GM12878 (cell line): Measurements from ENCODE around the gene CTNNA3. TPM values are rescaled to one million over a fixed set of nuclear protein-coding genes. Genes with fewer than 3 reads are reported as not detected.

ENCODE experiments used
- ATAC-seq: fragments of 200-7000 bp; cut with Tn5 transposase; 3 replicates; pipeline ENCODE4 v1.9.1; 2020; ENCODE audit warnings: mild to moderate bottlenecking, moderate library complexity
- BruUV-seq: library from RNA; stranded (reverse); fragments of 400-500 nt; replicated peaks from 2 replicates; lab custom pipeline; 2021; lab: Mats Ljungman, UMichigan
- CTCF ChIA-PET: fragments of 300-600 bp; sonication (Branson Sonifier 250); formaldehyde crosslinking; extraction: SDS; loops from one replicate; lab custom pipeline; 2021; ENCODE audit warnings: inconsistent platforms; lab: Yijun Ruan, JAX
- POLR2A ChIA-PET: fragments of 350-600 bp; formaldehyde crosslinking; extraction: SDS; loops from one replicate; lab custom pipeline; 2021; ENCODE audit warnings: inconsistent platforms; lab: Charles Lee
- RAD21 ChIA-PET: fragments of 300-600 bp; sonication (Branson Sonifier 250); formaldehyde crosslinking; loops from one replicate; lab custom pipeline; 2023; ENCODE audit warnings: antibody characterized with exemption; ENCODE audit not compliant: unreplicated experiment; lab: Charles Lee
- SMC1A ChIA-PET: fragments of 300-600 bp; sonication (Branson Sonifier 250); formaldehyde crosslinking; loops from one replicate; lab custom pipeline; 2023; ENCODE audit not compliant: unreplicated experiment, uncharacterized antibody; lab: Charles Lee
- DNase-seq: peaks from one replicate; pipeline ENCODE4 v3.0.0-alpha.2; 2011; ENCODE audit warnings: low read depth, low spot score
- FAIRE-seq: peaks from 3 replicates; lab custom pipeline; 2011; peaks lifted over from hg19 to GRCh38; lab: Jason Lieb, UNC
- H2AFZ ChIP-seq: 2 replicates; pipeline ENCODE4 v1.6.0; 2011; ENCODE audit warnings: low read depth, low read length, control low read depth; ENCODE audit not compliant: control insufficient read depth
- H3K27ac ChIP-seq: 2 replicates; pipeline ENCODE4 v1.5.1; 2011; ENCODE audit warnings: control low read depth; ENCODE audit not compliant: control insufficient read depth, insufficient read depth
- H3K27me3 ChIP-seq, 2 experiments: replicated peaks in 1 of 2; 2 replicates each; pipeline versions ENCODE4 v1.6.0 to v1.6.1; 2011; ENCODE audit warnings: low read length in 1 of 2; ENCODE audit not compliant: control insufficient read depth in 2 of 2, insufficient read depth in 2 of 2
- H3K36me3 ChIP-seq, 2 experiments: 2 replicates each; pipeline ENCODE4 v1.5.1; 2011; ENCODE audit warnings: low read length in 1 of 2; ENCODE audit not compliant: control insufficient read depth in 2 of 2, insufficient read depth in 2 of 2
- H3K4me1 ChIP-seq: 2 replicates; pipeline ENCODE4 v1.6.1; 2011; ENCODE audit warnings: mild to moderate bottlenecking, low read length, moderate library complexity, mixed read lengths; ENCODE audit not compliant: control insufficient read depth, insufficient read depth
- H3K4me2 ChIP-seq: 2 replicates; pipeline ENCODE4 v1.6.0; 2011; ENCODE audit warnings: control low read depth; ENCODE audit not compliant: control insufficient read depth, insufficient read depth
- H3K4me3 ChIP-seq: fragments of 200-600 bp; sonication (generic); 2 replicates; pipeline ENCODE4 v1.5.1; 2016
- H3K79me2 ChIP-seq: 2 replicates; pipeline ENCODE4 v1.6.0; 2011; ENCODE audit warnings: low read length; ENCODE audit not compliant: control insufficient read depth, insufficient read depth
- H3K9ac ChIP-seq: 2 replicates; pipeline ENCODE4 v1.8.0; 2011; ENCODE audit warnings: low read length, control low read depth, mixed read lengths; ENCODE audit not compliant: control insufficient read depth, insufficient read depth
- H3K9me3 ChIP-seq: replicated peaks from 3 replicates; pipeline ENCODE4 v1.5.1; 2011; ENCODE audit warnings: mild to moderate bottlenecking, low read length; ENCODE audit not compliant: control insufficient read depth, insufficient read depth
- H4K20me1 ChIP-seq: 2 replicates; pipeline ENCODE4 v1.6.0; 2011; ENCODE audit not compliant: control insufficient read depth, insufficient read depth
- CBX3 ChIP-seq: fragments of 200-600 bp; sonication (generic); IDR thresholded peaks from 2 replicates; pipeline ENCODE4 v1.6.1; 2016; ENCODE audit warnings: low read depth, borderline replicate concordance
- GABPA ChIP-seq: IDR thresholded peaks from 2 replicates; pipeline ENCODE4 v1.6.1; 2014; ENCODE audit warnings: antibody characterized with exemption, low read depth, mild to moderate bottlenecking, inconsistent platforms
- LARP7 ChIP-seq: fragments of 450-650 bp; IDR thresholded peaks from 2 replicates; pipeline ENCODE4 v1.6.1; 2017; ENCODE audit warnings: mild to moderate bottlenecking
- MEF2A ChIP-seq: IDR thresholded peaks from 2 replicates; pipeline ENCODE4 v1.6.1; 2011; ENCODE audit warnings: low read depth, mild to moderate bottlenecking, low read length, moderate library complexity; ENCODE audit not compliant: insufficient read depth
- MXI1 ChIP-seq: fragments of 150-350 bp; IDR thresholded peaks from 2 replicates; pipeline ENCODE4 v1.6.1; 2011; ENCODE audit warnings: low read depth, mild to moderate bottlenecking, inconsistent platforms, low read length, improper control_type of control experiment
- PAX8 ChIP-seq: fragments of 450-650 bp; IDR thresholded peaks from 2 replicates; pipeline ENCODE4 v1.6.1; 2017; ENCODE audit warnings: mild to moderate bottlenecking, moderate library complexity
- SMAD5 ChIP-seq: IDR thresholded peaks from 2 replicates; pipeline ENCODE4 v1.6.1; 2016; ENCODE audit warnings: antibody characterized with exemption, low read depth
- SRF ChIP-seq, 2 experiments: IDR thresholded peaks; 2 replicates each; pipeline ENCODE4 v1.6.1; 2011; ENCODE audit warnings: low read depth in 2 of 2, low read length in 2 of 2, mild to moderate bottlenecking in 1 of 2, moderate library complexity in 1 of 2
- ZNF384 ChIP-seq: IDR thresholded peaks from 2 replicates; pipeline ENCODE4 v1.6.1; 2012; ENCODE audit warnings: low read depth, mild to moderate bottlenecking, low read length, improper control_type of control experiment, borderline replicate concordance
- WGBS: methylation state at CpG from one replicate; pipeline ENCODE4 v1.1.6; 2016; ENCODE audit warnings: low lambda C conversion rate; ENCODE audit not compliant: insufficient replicate concordance, insufficient coverage; ENCODE audit errors: missing lambda C conversion rate; 5-methylcytosine and 5-hydroxymethylcytosine counted together
- in situ Hi-C: fragments of 300-500 bp; cut with MboI; formaldehyde crosslinking; loops from 9 replicates; pipeline ENCODE4 v1.14.3; 2018; ENCODE audit warnings: mixed read lengths
- intact Hi-C: fragments of 100-400 bp; cut with micrococcal nuclease; formaldehyde crosslinking; loops from one replicate; pipeline ENCODE4 v1.14.2; 2022; ENCODE audit not compliant: unreplicated experiment
- polyA plus RNA-seq, 11 experiments: library from polyadenylated mRNA; depleted of rRNA in 4 of 11; unstranded in 6 of 11; stranded (reverse) in 5 of 11; fragments of >200 nt; fragmentation: Nextera tagmentation in 4 of 11; fragmentation: Illumina TruSeq in 1 of 11; extraction: Ambion mirVana in 4 of 11; extraction: Trizol in 1 of 11; gene quantifications; 1 replicate in 1 of 11; 2 replicates in 10 of 11; pipeline versions ENCODE4 v1.2.1 to v1.2.3, GENCODE V29; 2011 to 2016; ENCODE audit warnings: inconsistent platforms in 2 of 11, missing spikeins in 2 of 11, low read depth in 1 of 11
- total RNA-seq, 4 experiments: library from RNA; depleted of rRNA in 3 of 4; stranded (reverse); fragments of >200 nt in 3 of 4; fragmentation: Illumina TruSeq in 1 of 4; extraction: Trizol in 1 of 4; gene quantifications; 2 replicates each; pipeline versions ENCODE4 v1.2.1 to v1.2.3, GENCODE V29; 2013 to 2021
- TF ChIP-seq, protein P1 (sequence below): fragments of 450-650 bp; IDR thresholded peaks from 2 replicates; pipeline ENCODE4 v1.6.1; 2016; ENCODE audit warnings: mild to moderate bottlenecking, moderate library complexity, borderline replicate concordance

CTNNA3 gene
- total and polyA plus RNA-seq, 10 of the 15 experiments (the other 5 are each of a cell fraction or from before 2014, with no cell fraction given): under 0.01 to 4.5 (median 0.22) TPM; not detected in 2

DNA sequence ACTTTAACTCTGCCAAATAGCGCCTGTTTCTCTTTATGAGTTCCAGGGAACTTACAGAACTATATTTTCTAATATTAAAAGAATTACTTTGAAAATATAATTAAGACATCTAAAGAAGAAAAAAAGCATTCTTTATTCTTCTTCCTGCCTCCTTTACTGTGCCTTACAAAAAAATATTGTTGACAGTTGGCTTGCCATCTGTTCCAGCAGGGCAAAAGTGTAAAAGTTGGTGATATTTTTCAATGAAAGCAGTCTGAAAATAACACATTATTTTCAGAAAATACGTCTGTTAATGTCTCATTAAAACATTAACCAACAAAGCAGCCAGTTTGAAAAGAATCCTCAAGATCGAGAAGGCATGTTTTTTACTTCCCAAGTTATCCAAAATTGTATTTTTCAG lies 1802.3 kb downstream of the CTNNA3 start:
- no peak overlapping the region for H2AFZ ChIP-seq
- in situ Hi-C loops: no loop called here
- no peak overlapping the region for H3K27ac ChIP-seq
- TF ChIP-seq MXI1: no peak
- no peak for TF ChIP-seq GABPA
- TF ChIP-seq, protein P1, sequence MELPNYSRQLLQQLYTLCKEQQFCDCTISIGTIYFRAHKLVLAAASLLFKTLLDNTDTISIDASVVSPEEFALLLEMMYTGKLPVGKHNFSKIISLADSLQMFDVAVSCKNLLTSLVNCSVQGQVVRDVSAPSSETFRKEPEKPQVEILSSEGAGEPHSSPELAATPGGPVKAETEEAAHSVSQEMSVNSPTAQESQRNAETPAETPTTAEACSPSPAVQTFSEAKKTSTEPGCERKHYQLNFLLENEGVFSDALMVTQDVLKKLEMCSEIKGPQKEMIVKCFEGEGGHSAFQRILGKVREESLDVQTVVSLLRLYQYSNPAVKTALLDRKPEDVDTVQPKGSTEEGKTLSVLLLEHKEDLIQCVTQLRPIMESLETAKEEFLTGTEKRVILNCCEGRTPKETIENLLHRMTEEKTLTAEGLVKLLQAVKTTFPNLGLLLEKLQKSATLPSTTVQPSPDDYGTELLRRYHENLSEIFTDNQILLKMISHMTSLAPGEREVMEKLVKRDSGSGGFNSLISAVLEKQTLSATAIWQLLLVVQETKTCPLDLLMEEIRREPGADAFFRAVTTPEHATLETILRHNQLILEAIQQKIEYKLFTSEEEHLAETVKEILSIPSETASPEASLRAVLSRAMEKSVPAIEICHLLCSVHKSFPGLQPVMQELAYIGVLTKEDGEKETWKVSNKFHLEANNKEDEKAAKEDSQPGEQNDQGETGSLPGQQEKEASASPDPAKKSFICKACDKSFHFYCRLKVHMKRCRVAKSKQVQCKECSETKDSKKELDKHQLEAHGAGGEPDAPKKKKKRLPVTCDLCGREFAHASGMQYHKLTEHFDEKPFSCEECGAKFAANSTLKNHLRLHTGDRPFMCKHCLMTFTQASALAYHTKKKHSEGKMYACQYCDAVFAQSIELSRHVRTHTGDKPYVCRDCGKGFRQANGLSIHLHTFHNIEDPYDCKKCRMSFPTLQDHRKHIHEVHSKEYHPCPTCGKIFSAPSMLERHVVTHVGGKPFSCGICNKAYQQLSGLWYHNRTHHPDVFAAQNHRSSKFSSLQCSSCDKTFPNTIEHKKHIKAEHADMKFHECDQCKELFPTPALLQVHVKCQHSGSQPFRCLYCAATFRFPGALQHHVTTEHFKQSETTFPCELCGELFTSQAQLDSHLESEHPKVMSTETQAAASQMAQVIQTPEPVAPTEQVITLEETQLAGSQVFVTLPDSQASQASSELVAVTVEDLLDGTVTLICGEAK: no peak
- no peak for TF ChIP-seq CBX3
- no peak for TF ChIP-seq ZNF384
- no peak for TF ChIP-seq PAX8
- TF ChIP-seq SMAD5: no peak
- no peak for TF ChIP-seq LARP7
- TF ChIP-seq MEF2A: no peak
- TF ChIP-seq SRF (IDR thresholded peaks at IDR 0.05; ENCODE audit: low read depth in 2 of 2, low read length in 2 of 2): no peak
- ATAC-seq (no peak), FAIRE-seq (no peak), DNase-seq (no peak)
- RAD21 ChIA-PET: no interaction called here
- no peaks in the 10 kb centered on the region for H3K27me3 ChIP-seq
- no peak overlapping the region for H3K4me3 ChIP-seq
- POLR2A ChIA-PET: no interaction called here
- peaks cover 6% of the 10 kb centered on the region; the same call in 1 of the 2 replicates for H3K79me2 ChIP-seq
- BruUV-seq: no TSS peak
- intact Hi-C loops: loop anchor here (5.0 to 10.0 kb wide), 3 partner anchors 96 to 389 kb away; no protein-coding TSS in a partner anchor
- CTCF ChIA-PET: interaction anchor here (1.4 kb wide), 1 partner anchor 9 kb away, joined by 3 read pairs; no protein-coding TSS in a partner anchor
- H4K20me1 ChIP-seq: no peaks in the 10 kb centered on the region
- no peak overlapping the region for H3K9ac ChIP-seq
- no peaks in the 10 kb centered on the region for H3K36me3 ChIP-seq
- WGBS: 50% methylated on average over 3 of the region's 3 CpGs
- no peaks in the 10 kb centered on the region; the same call in 2 of the 3 replicates for H3K9me3 ChIP-seq
- SMC1A ChIA-PET: interaction anchor here (0.7 to 1.3 kb wide), 3 partner anchors 11 to 659 kb away, joined by 3 to 4 read pairs (median 4); no protein-coding TSS in a partner anchor
- H3K4me1 ChIP-seq: peaks cover 6% of the 10 kb centered on the region
- H3K4me2 ChIP-seq: no peak overlapping the region
